ENCODE results near the gene KIF3B. TPM values are rescaled to one million over a fixed set of nuclear protein-coding genes. Genes with fewer than 3 reads are reported as not detected.
"Not testable (repeated sequence)": the region's sequence is repeated elsewhere in the genome, so short reads cannot be mapped to it uniquely, and the experiment has no call there.

The KIF3B gene
- total RNA-seq, 1 experiment from 2014 or later: 24.3 TPM

DNA sequence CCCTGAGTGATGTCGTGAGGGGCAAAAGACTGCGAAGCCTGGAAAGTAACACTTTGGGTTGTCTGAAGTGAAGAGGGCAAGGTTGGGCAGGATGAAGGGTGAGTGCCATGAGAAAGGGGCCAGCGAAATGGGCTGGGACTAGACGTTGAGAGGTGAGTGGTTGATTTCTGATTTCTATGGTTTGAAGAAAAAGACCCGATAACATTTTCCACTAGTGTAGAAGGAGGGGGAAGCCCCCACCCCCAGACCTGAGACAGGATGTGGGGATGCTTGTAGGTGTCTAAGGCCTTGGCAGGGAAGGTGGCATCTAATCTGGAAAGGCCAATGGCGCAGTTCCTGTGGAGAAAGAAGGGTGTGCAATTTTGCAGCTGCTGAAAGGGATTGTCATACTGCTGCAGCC, 25.3 kb upstream of the KIF3B start:
- TF ChIP-seq, protein P1, sequence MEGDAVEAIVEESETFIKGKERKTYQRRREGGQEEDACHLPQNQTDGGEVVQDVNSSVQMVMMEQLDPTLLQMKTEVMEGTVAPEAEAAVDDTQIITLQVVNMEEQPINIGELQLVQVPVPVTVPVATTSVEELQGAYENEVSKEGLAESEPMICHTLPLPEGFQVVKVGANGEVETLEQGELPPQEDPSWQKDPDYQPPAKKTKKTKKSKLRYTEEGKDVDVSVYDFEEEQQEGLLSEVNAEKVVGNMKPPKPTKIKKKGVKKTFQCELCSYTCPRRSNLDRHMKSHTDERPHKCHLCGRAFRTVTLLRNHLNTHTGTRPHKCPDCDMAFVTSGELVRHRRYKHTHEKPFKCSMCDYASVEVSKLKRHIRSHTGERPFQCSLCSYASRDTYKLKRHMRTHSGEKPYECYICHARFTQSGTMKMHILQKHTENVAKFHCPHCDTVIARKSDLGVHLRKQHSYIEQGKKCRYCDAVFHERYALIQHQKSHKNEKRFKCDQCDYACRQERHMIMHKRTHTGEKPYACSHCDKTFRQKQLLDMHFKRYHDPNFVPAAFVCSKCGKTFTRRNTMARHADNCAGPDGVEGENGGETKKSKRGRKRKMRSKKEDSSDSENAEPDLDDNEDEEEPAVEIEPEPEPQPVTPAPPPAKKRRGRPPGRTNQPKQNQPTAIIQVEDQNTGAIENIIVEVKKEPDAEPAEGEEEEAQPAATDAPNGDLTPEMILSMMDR (conservative IDR thresholded peaks at IDR 0.05; ENCODE audit: low read depth, low read length): no peak
- no peak for TF ChIP-seq EZH2 (IDR thresholded peaks at IDR 0.05; ENCODE audit: borderline replicate concordance, low read depth, low read length, poor library complexity, severe bottlenecking)
- H3K9me3 ChIP-seq (ENCODE audit: low read depth, low read length, poor library complexity, severe bottlenecking): no peaks in the 10 kb centered on the region
- ChIA-PET CTCF (no interaction called here), POLR2A (ENCODE audit: low non-redundant PET) (no interaction called here)
- no peaks in the 10 kb centered on the region for H3K36me3 ChIP-seq (ENCODE audit: insufficient read depth, low read length, poor library complexity, severe bottlenecking)
- H3K27ac ChIP-seq (ENCODE audit: low read depth, low read length, poor library complexity, severe bottlenecking): no peak overlapping the region
- no peak overlapping the region for H3K4me3 ChIP-seq (ENCODE audit: low read depth, low read length, poor library complexity, severe bottlenecking)
- intact Hi-C loops (cut with micrococcal nuclease; ENCODE audit: unreplicated experiment): no loop called here
- no TSS peak for BruUV-seq (replicated peaks)
- no peak for DNase-seq (ENCODE audit: low spot score)
- H3K27me3 ChIP-seq (replicated peaks; ENCODE audit: insufficient read depth, low read depth, low read length, poor library complexity): no peaks in the 10 kb centered on the region
- no peaks in the 10 kb centered on the region for H3K4me1 ChIP-seq (ENCODE audit: insufficient read depth, low read length, poor library complexity, severe bottlenecking)

DNA sequence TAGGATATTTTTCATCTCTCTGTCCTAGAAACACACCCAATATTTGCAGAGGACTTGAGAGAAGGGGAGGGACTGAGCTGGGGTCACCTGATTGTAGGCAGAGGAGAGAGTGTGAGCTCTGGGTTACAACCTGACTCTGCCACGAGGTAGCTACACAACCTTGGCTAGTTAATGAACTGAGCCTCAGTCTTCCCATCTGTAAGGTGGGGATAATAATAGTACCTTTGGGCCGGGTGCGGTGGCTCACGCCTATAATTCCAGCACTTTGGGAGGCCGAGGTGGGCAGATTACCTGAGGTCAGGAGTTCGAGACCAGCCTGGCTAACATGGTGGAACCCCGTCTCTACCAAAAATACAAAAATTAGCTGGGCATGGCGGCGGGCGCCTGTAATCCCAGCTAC, 16.5 kb upstream of the KIF3B start:
- H3K36me3 ChIP-seq (ENCODE audit: insufficient read depth, low read length, poor library complexity, severe bottlenecking); H3K9me3 ChIP-seq (ENCODE audit: low read depth, low read length, poor library complexity, severe bottlenecking); BruUV-seq (replicated peaks); H3K4me1 ChIP-seq (ENCODE audit: insufficient read depth, low read length, poor library complexity, severe bottlenecking); H3K27ac ChIP-seq (ENCODE audit: low read depth, low read length, poor library complexity, severe bottlenecking); POLR2A ChIA-PET (ENCODE audit: low non-redundant PET); intact Hi-C loops (cut with micrococcal nuclease; ENCODE audit: unreplicated experiment); H3K4me3 ChIP-seq (ENCODE audit: low read depth, low read length, poor library complexity, severe bottlenecking); H3K27me3 ChIP-seq (replicated peaks; ENCODE audit: insufficient read depth, low read depth, low read length, poor library complexity); DNase-seq (ENCODE audit: low spot score); CTCF ChIA-PET: not testable (repeated sequence)

- Histone ChIP-seq H3K27me3 (replicated peaks; ENCODE audit: insufficient read depth, low read depth, low read length, poor library complexity) (no peaks in the 10 kb centered on the region), H3K9me3 (ENCODE audit: low read depth, low read length, poor library complexity, severe bottlenecking) (no peaks in the 10 kb centered on the region), H3K4me3 (ENCODE audit: low read depth, low read length, poor library complexity, severe bottlenecking) (no peak overlapping the region), H3K4me1 (ENCODE audit: insufficient read depth, low read length, poor library complexity, severe bottlenecking) (no peaks in the 10 kb centered on the region), H3K27ac (ENCODE audit: low read depth, low read length, poor library complexity, severe bottlenecking) (no peak overlapping the region), H3K36me3 (ENCODE audit: insufficient read depth, low read length, poor library complexity, severe bottlenecking) (no peaks in the 10 kb centered on the region)
- intact Hi-C loops (cut with micrococcal nuclease; ENCODE audit: unreplicated experiment): no loop called here
- no TSS peak for BruUV-seq (replicated peaks)
- ChIA-PET CTCF (no interaction called here), POLR2A (ENCODE audit: low non-redundant PET) (no interaction called here)
- TF ChIP-seq EZH2 (IDR thresholded peaks at IDR 0.05; ENCODE audit: borderline replicate concordance, low read depth, low read length, poor library complexity, severe bottlenecking): no peak
- TF ChIP-seq, protein P1 (conservative IDR thresholded peaks at IDR 0.05; ENCODE audit: low read depth, low read length): no peak
- DNase-seq (ENCODE audit: low spot score): no peak
These were observed 15.8 kb upstream of the KIF3B start for GRCh38 chr20:32261644-32262043.

GRCh38 chr20:32263398-32263954, 14.0 kb upstream of the KIF3B start:
- no peak overlapping the region for H3K27ac ChIP-seq (ENCODE audit: low read depth, low read length, poor library complexity, severe bottlenecking)
- no peak overlapping the region for H3K4me3 ChIP-seq (ENCODE audit: low read depth, low read length, poor library complexity, severe bottlenecking)
- no peaks in the 10 kb centered on the region for H3K27me3 ChIP-seq (replicated peaks; ENCODE audit: insufficient read depth, low read depth, low read length, poor library complexity)
- no peaks in the 10 kb centered on the region for H3K36me3 ChIP-seq (ENCODE audit: insufficient read depth, low read length, poor library complexity, severe bottlenecking)
- H3K4me1 ChIP-seq (ENCODE audit: insufficient read depth, low read length, poor library complexity, severe bottlenecking): no peaks in the 10 kb centered on the region
- no peaks in the 10 kb centered on the region for H3K9me3 ChIP-seq (ENCODE audit: low read depth, low read length, poor library complexity, severe bottlenecking)
- POLR2A ChIA-PET (ENCODE audit: low non-redundant PET): no interaction called here
- CTCF ChIA-PET: no interaction called here
- intact Hi-C loops (cut with micrococcal nuclease; ENCODE audit: unreplicated experiment): no loop called here
- TF ChIP-seq, protein P1 (conservative IDR thresholded peaks at IDR 0.05; ENCODE audit: low read depth, low read length): no peak
- TF ChIP-seq EZH2 (IDR thresholded peaks at IDR 0.05; ENCODE audit: borderline replicate concordance, low read depth, low read length, poor library complexity, severe bottlenecking): no peak
- no TSS peak for BruUV-seq (replicated peaks)
- DNase-seq (ENCODE audit: low spot score): no peak

All from A673 (cell line).